H9 (cell line): ENCODE measurements around the gene KIF21B. TPM values are rescaled to one million over a fixed set of nuclear protein-coding genes. Genes with fewer than 3 reads are reported as not detected.

Source experiments
- DNase-seq: peaks from one replicate; pipeline ENCODE4 v3.0.0-alpha.2; 2017
- H2AFZ ChIP-seq: one replicate; pipeline ENCODE4 v1.6.1; 2013; ENCODE audit warnings: mild to moderate bottlenecking, low read length, control low read depth, moderate library complexity
- H2AK5ac ChIP-seq: 2 replicates; pipeline ENCODE4 v1.6.1; 2013; ENCODE audit warnings: low read length, control low read depth, mixed read lengths; ENCODE audit not compliant: insufficient read length
- H2BK120ac ChIP-seq: one replicate; pipeline ENCODE4 v1.6.1; 2013; ENCODE audit warnings: low read depth, mild to moderate bottlenecking, low read length, control low read depth, inconsistent platforms; ENCODE audit not compliant: poor library complexity, severe bottlenecking
- H2BK12ac ChIP-seq: 2 replicates; pipeline ENCODE4 v1.6.1; 2013; ENCODE audit warnings: low read length, control low read depth, mixed read lengths, low read depth; ENCODE audit not compliant: insufficient read length
- H2BK15ac ChIP-seq: 2 replicates; pipeline ENCODE4 v1.6.1; 2013; ENCODE audit warnings: low read depth, low read length, control low read depth
- H2BK20ac ChIP-seq: one replicate; pipeline ENCODE4 v1.6.1; 2013; ENCODE audit warnings: low read depth, mild to moderate bottlenecking, low read length, control low read depth, inconsistent platforms; ENCODE audit not compliant: poor library complexity, severe bottlenecking
- H2BK5ac ChIP-seq: 2 replicates; pipeline ENCODE4 v1.6.1; 2013; ENCODE audit warnings: low read length, control low read depth, mixed read lengths; ENCODE audit not compliant: insufficient read length
- H3K14ac ChIP-seq: 2 replicates; pipeline ENCODE4 v1.6.1; 2013; ENCODE audit warnings: low read length, control low read depth; ENCODE audit not compliant: insufficient read depth
- H3K18ac ChIP-seq: 2 replicates; pipeline ENCODE4 v1.6.1; 2013; ENCODE audit warnings: low read depth, mild to moderate bottlenecking, mixed read lengths, low read length, control low read depth; ENCODE audit not compliant: insufficient read length
- H3K23ac ChIP-seq: 2 replicates; pipeline ENCODE4 v1.6.1; 2013; ENCODE audit warnings: low read length, control low read depth, mixed read lengths, low read depth; ENCODE audit not compliant: insufficient read length
- H3K23me2 ChIP-seq: 2 replicates; pipeline ENCODE4 v1.6.1; 2013; ENCODE audit warnings: low read depth, mild to moderate bottlenecking, mixed read lengths, low read length, control low read depth; ENCODE audit not compliant: insufficient read length, poor library complexity, severe bottlenecking
- H3K27ac ChIP-seq: 2 replicates; pipeline ENCODE4 v1.5.1; 2013; ENCODE audit warnings: low read length, control low read depth, mixed read lengths, low read depth; ENCODE audit not compliant: insufficient read length
- H3K27me3 ChIP-seq: 2 replicates; pipeline ENCODE4 v1.6.1; 2013; ENCODE audit warnings: low read length, control low read depth, inconsistent platforms; ENCODE audit not compliant: insufficient read depth
- H3K4ac ChIP-seq: 2 replicates; pipeline ENCODE4 v1.6.1; 2013; ENCODE audit warnings: low read depth, mild to moderate bottlenecking, control low read depth, inconsistent platforms, low read length, moderate library complexity
- H3K4me1 ChIP-seq: 2 replicates; pipeline ENCODE4 v1.6.1; 2013; ENCODE audit warnings: low read length, control low read depth, inconsistent platforms; ENCODE audit not compliant: insufficient read depth
- H3K4me2 ChIP-seq: 2 replicates; pipeline ENCODE4 v1.6.1; 2013; ENCODE audit warnings: low read length, control low read depth, mixed read lengths; ENCODE audit not compliant: insufficient read length, insufficient read depth
- H3K56ac ChIP-seq: 2 replicates; pipeline ENCODE4 v1.6.1; 2013; ENCODE audit warnings: low read depth, mild to moderate bottlenecking, mixed read lengths, low read length, control low read depth; ENCODE audit not compliant: insufficient read length
- H3K79me1 ChIP-seq: 2 replicates; pipeline ENCODE4 v1.6.1; 2013; ENCODE audit warnings: low read depth, mild to moderate bottlenecking, moderate library complexity, low read length, control low read depth, inconsistent platforms; ENCODE audit not compliant: insufficient read depth, poor library complexity, severe bottlenecking
- H3K79me2 ChIP-seq: 2 replicates; pipeline ENCODE4 v1.6.1; 2013; ENCODE audit warnings: low read length, control low read depth, inconsistent platforms; ENCODE audit not compliant: insufficient read depth
- H3K9ac ChIP-seq: 2 replicates; pipeline ENCODE4 v1.6.1; 2013; ENCODE audit warnings: low read length, control low read depth, mixed read lengths; ENCODE audit not compliant: insufficient read length; ENCODE audit errors: extremely low read depth
- H3K9me3 ChIP-seq: one replicate; pipeline ENCODE4 v1.6.1; 2013; ENCODE audit warnings: low read depth, low read length, inconsistent platforms; ENCODE audit not compliant: control insufficient read depth
- H3T11ph ChIP-seq: one replicate; pipeline ENCODE4 v1.6.1; 2013; ENCODE audit warnings: mild to moderate bottlenecking, low read length, control low read depth, inconsistent platforms
- H4K20me1 ChIP-seq: one replicate; pipeline ENCODE4 v1.6.1; 2013; ENCODE audit not compliant: control insufficient read depth, insufficient read length, insufficient read depth
- H4K5ac ChIP-seq: 2 replicates; pipeline ENCODE4 v1.6.1; 2013; ENCODE audit warnings: low read depth, mild to moderate bottlenecking, mixed read lengths, low read length, control low read depth; ENCODE audit not compliant: insufficient read length
- H4K8ac ChIP-seq: replicated peaks from 2 replicates; pipeline ENCODE4 v1.6.1; 2013; ENCODE audit warnings: low read length, control low read depth, mixed read lengths, low read depth; ENCODE audit not compliant: insufficient read length
- H4K91ac ChIP-seq: 2 replicates; pipeline ENCODE4 v1.6.1; 2013; ENCODE audit warnings: low read depth, mild to moderate bottlenecking, moderate library complexity, mixed read lengths, low read length, control low read depth; ENCODE audit not compliant: insufficient read length
- H3K27ac Mint-ChIP-seq, 3 experiments: 2 replicates in 2 of 3; 3 replicates in 1 of 3; pipeline ENCODE4 v1.8.0; 2020 to 2021; ENCODE audit warnings: mixed read lengths in 3 of 3, mild to moderate bottlenecking in 1 of 3, moderate library complexity in 1 of 3
- H3K27me3 Mint-ChIP-seq: 2 replicates; pipeline ENCODE4 v1.8.0; 2021; ENCODE audit warnings: low read depth, mild to moderate bottlenecking, moderate library complexity, mixed read lengths
- H3K36me3 Mint-ChIP-seq, 3 experiments: 2 replicates in 2 of 3; 3 replicates in 1 of 3; pipeline ENCODE4 v1.8.0; 2020 to 2021; ENCODE audit warnings: low read depth in 3 of 3, mixed read lengths in 3 of 3; ENCODE audit not compliant: insufficient read depth in 1 of 3
- H3K4me1 Mint-ChIP-seq, 2 experiments: 2 replicates each; pipeline ENCODE4 v1.8.0; 2020; ENCODE audit warnings: mixed read lengths in 2 of 2
- H3K4me3 Mint-ChIP-seq, 2 experiments: 2 replicates in 1 of 2; 3 replicates in 1 of 2; pipeline ENCODE4 v1.8.0; 2020 to 2021; ENCODE audit warnings: mild to moderate bottlenecking in 2 of 2, mixed read lengths in 2 of 2, moderate library complexity in 1 of 2
- H3K9me3 Mint-ChIP-seq, 2 experiments: 2 replicates in 1 of 2; 3 replicates in 1 of 2; pipeline ENCODE4 v1.8.0; 2020; ENCODE audit warnings: mild to moderate bottlenecking in 2 of 2, mixed read lengths in 2 of 2, moderate library complexity in 1 of 2
- CTCF ChIP-seq: fragments of 200-600 bp; sonication (generic); conservative IDR thresholded peaks from 3 replicates; pipeline ENCODE4 v1.8.0; 2021; ENCODE audit warnings: antibody characterized with exemption, mild to moderate bottlenecking
- WGBS: extraction: QIAGEN DNeasy Blood & Tissue Kit; methylation state at CpG from one replicate; pipeline ENCODE4 v1.1.7; 2013; ENCODE audit warnings: missing lambda C conversion rate, low lambda C conversion rate, mixed read lengths; ENCODE audit not compliant: insufficient read length; ENCODE audit errors: extremely low coverage; 5-methylcytosine and 5-hydroxymethylcytosine counted together
- total RNA-seq: library from RNA; stranded (reverse); gene quantifications from 2 replicates; pipeline ENCODE4 v1.2.1, GENCODE V29; 2021

The KIF21B gene
- total RNA-seq, 1 experiment from 2014 or later = 7.5 TPM

- no peak overlapping the region for H3K9ac ChIP-seq
Measured at GRCh38 chr1:200980873-200981272, 42.6 kb downstream of the KIF21B start.

More at GRCh38 chr1:200980873-200981272, 42.6 kb downstream of the KIF21B start:
- no CpG with 5 or more reads among the region's 10 CpGs for WGBS
- Histone ChIP-seq H2BK20ac (no peak overlapping the region), H4K20me1 (no peaks in the 10 kb centered on the region), H3K23ac (no peak overlapping the region), H3K79me2 (no peaks in the 10 kb centered on the region), H3K79me1 (no peaks in the 10 kb centered on the region), H2BK15ac (no peak overlapping the region), H4K8ac (no peak overlapping the region), H3K56ac (no peak overlapping the region), H3K14ac (no peak overlapping the region), H2BK120ac (no peak overlapping the region), H4K91ac (no peak overlapping the region), H2AFZ (no peak overlapping the region), H3K9me3 (peaks cover 11% of the 10 kb centered on the region), H2AK5ac (no peak overlapping the region), H3K4ac (no peak overlapping the region), H3K4me2 (no peak overlapping the region), H2BK12ac (no peak overlapping the region), H3K27me3 (no peaks in the 10 kb centered on the region), H3K27ac (no peak overlapping the region), H3K18ac (no peak overlapping the region), H3K23me2 (no peaks in the 10 kb centered on the region), H4K5ac (no peak overlapping the region), H2BK5ac (no peak overlapping the region), H3K4me1 (no peaks in the 10 kb centered on the region), H3T11ph (no peak overlapping the region)
- DNase-seq = no peak
- Mint-ChIP-seq H3K27me3 (no peaks in the 10 kb centered on the region; the same call in 1 of the 2 replicates), H3K4me3 (no peak overlapping the region), H3K36me3 (peaks cover 20 to 46% (median 38%) of the 10 kb centered on the region in 3 experiments), H3K27ac (no peak overlapping the region), H3K9me3 (peaks cover 10% of the 10 kb centered on the region in 2 experiments), H3K4me1 (no peaks in the 10 kb centered on the region)
- no peak for TF ChIP-seq CTCF
